Right lobe of liver (tissue), 6 donors: Measurements from ENCODE around the gene LRRC32. TPM values are rescaled to one million over a fixed set of nuclear protein-coding genes. Genes with fewer than 3 reads are reported as not detected.
A peak's percentile ranks its signal among the peaks of the same experiment; 100 is the strongest.

ENCODE experiments used
- ATAC-seq, 4 donors: fragments of 200-7000 bp; cut with Tn5 transposase; one replicate each; pipeline ENCODE4 v1.9.1; 2020; ENCODE audit warnings: mild to moderate bottlenecking in 4 of 4, moderate library complexity in 4 of 4
- DNase-seq, 3 donors: peaks; one replicate each; pipeline ENCODE4 v3.0.0-alpha.2; 2020
- H3K27ac ChIP-seq, 3 donors: fragments of 200-600 bp; one replicate each; pipeline ENCODE4 v1.8.0; 2022
- H3K27me3 ChIP-seq, 2 donors: fragments of 200-600 bp; one replicate each; pipeline ENCODE4 v1.8.0; 2022
- H3K36me3 ChIP-seq, 4 donors: fragments of 200-600 bp; sonication (generic) in 1 of 4; one replicate each; pipeline versions ENCODE4 v1.5.1 to v1.8.0; 2017 to 2022; ENCODE audit warnings: control low read depth in 1 of 4
- H3K4me1 ChIP-seq, 4 donors: fragments of 200-600 bp; sonication (generic) in 1 of 4; one replicate each; pipeline versions ENCODE4 v1.5.1 to v1.8.0; 2017 to 2022; ENCODE audit warnings: control low read depth in 1 of 4
- H3K4me3 ChIP-seq, 3 donors: fragments of 200-600 bp; one replicate each; pipeline ENCODE4 v1.8.0; 2022
- H3K9me3 ChIP-seq, 4 donors: fragments of 200-600 bp; sonication (generic) in 1 of 4; one replicate each; pipeline versions ENCODE4 v1.5.1 to v1.8.0; 2017 to 2022; ENCODE audit warnings: control low read depth in 1 of 4
- CTCF ChIP-seq, 4 donors: fragments of 200-600 bp in 3 of 4; fragments of 450-650 bp in 1 of 4; IDR thresholded peaks; one replicate each; pipeline versions ENCODE4 v1.5.1 to v1.8.0; 2016 to 2022; ENCODE audit warnings: antibody characterized with exemption in 4 of 4, mild to moderate bottlenecking in 2 of 4
- POLR2A ChIP-seq: fragments of 450-650 bp; IDR thresholded peaks from one replicate; pipeline ENCODE4 v1.6.1; 2017; ENCODE audit warnings: antibody characterized with exemption, mild to moderate bottlenecking
- WGBS: methylation state at CpG from one replicate; pipeline ENCODE4 v1.1.6; 2018; ENCODE audit warnings: low coverage, low lambda C conversion rate; ENCODE audit not compliant: insufficient coverage; ENCODE audit errors: missing lambda C conversion rate; 5-methylcytosine and 5-hydroxymethylcytosine counted together
- intact Hi-C, 2 donors: fragments of 100-400 bp; cut with DNase I; formaldehyde crosslinking; loops; one replicate each; pipeline versions ENCODE4 v1.11.2 to v1.14.1; 2022
- long read RNA-seq: library from polyadenylated mRNA; unstranded; transcript quantifications from one replicate; pipeline ENCODE4 v2.0.0, GENCODE V29; 2019
- total RNA-seq, 6 experiments: library from RNA; depleted of rRNA in 2 of 6; stranded (reverse); fragments of >200 nt in 2 of 6; fragmentation: NEBNext Ultra II Directional in 3 of 6; extraction: Animal tissue kit (Norgen Biotek cat#: 25700) in 3 of 6; gene quantifications; one replicate each; pipeline versions ENCODE4 v1.1.0 to v1.2.4, GENCODE V29; 2016 to 2023
- donor health status: DM: no; HTN: yes; CAD: no.
- donor health status: DM: no; HTN: no; CAD: no.
- donor health status: DM: no; HTN: no; CAD: no.
- donor health status: DM: no; HTN: yes; CAD: no.
- donor health status: DM: no; HTN: yes; CAD: no.

LRRC32 gene
- 10 to 100 TPM in 4 of 6 experiments, 1 to 10 TPM in 2; 7.4 to 19.5 (median 14.5) TPM for total RNA-seq
- long read RNA-seq, partial matches to known transcripts: 1 of 2 reads
- long read RNA-seq, other reads (novel, unspliced or antisense): 1 of 2 reads

GRCh38 chr11:76670485-76671236 lies at the start of gene LRRC32:
TSS of gene LRRC32 (minus strand) at chr11:76670747. CDS start at chr11:76665954, 4,793 bp downstream.
- TF ChIP-seq POLR2A (peak; percentile 45), CTCF (IDR thresholded peaks at IDR 0.05) (no peak)
- intact Hi-C loops: no loop called here
- Histone ChIP-seq H3K27ac (peak within 1 kb of the TSS; percentile 40 to 85 (median 50)), H3K9me3 (no peaks in the 10 kb centered on the region), H3K27me3 (peaks cover 0 to 7% of the 10 kb centered on the region in 2 donors), H3K4me3 (peak within 1 kb of the TSS; percentile 44 to 53 (median 46)), H3K36me3 (no peaks in the 10 kb centered on the region), H3K4me1 (peaks cover 0 to 15% (median 2%) of the 10 kb centered on the region in 4 donors)
- WGBS: 10% methylated on average over 17 of the region's 82 CpGs
- ATAC-seq (peak; percentile 55 to 66 (median 60)), DNase-seq (peak; percentile 64 to 80 (median 78))

- WGBS: no CpG with 5 or more reads among the region's 9 CpGs
- no peak for ATAC-seq
- Histone ChIP-seq H3K4me3 (no peak overlapping the region), H3K9me3 (no peaks in the 10 kb centered on the region), H3K36me3 (no peaks in the 10 kb centered on the region), H3K27ac (no peak overlapping the region), H3K4me1 (peaks cover 0 to 11% (median 0%) of the 10 kb centered on the region in 4 donors), H3K27me3 (no peaks in the 10 kb centered on the region)
- intact Hi-C loops: no loop called here
- TF ChIP-seq POLR2A (no peak), CTCF (IDR thresholded peaks at IDR 0.05) (no peak)
- DNase-seq: no peak
Observed at GRCh38 chr11:76719686-76720085, 49.1 kb upstream of the LRRC32 start.

- Histone ChIP-seq H3K4me3 (no peak overlapping the region), H3K27ac (no peak overlapping the region), H3K27me3 (no peaks in the 10 kb centered on the region), H3K9me3 (no peaks in the 10 kb centered on the region), H3K36me3 (no peaks in the 10 kb centered on the region), H3K4me1 (peaks cover 0 to 11% (median 0%) of the 10 kb centered on the region in 4 donors)
- WGBS: 88% methylated on average over 3 of the region's 19 CpGs
- intact Hi-C loops: no loop called here
- ATAC-seq: no peak
- TF ChIP-seq CTCF (IDR thresholded peaks at IDR 0.05) (no peak), POLR2A (no peak)
- no peak for DNase-seq
Observed at GRCh38 chr11:76719281-76719680, 48.7 kb upstream of the LRRC32 start.

- H3K27ac ChIP-seq: no peak overlapping the region
- no peak overlapping the region for H3K4me3 ChIP-seq
- no peak for ATAC-seq
- H3K27me3 ChIP-seq: no peaks in the 10 kb centered on the region
- peaks cover 0 to 11% (median 0%) of the 10 kb centered on the region in 4 donors for H3K4me1 ChIP-seq
- intact Hi-C loops: no loop called here
- WGBS: 93% methylated on average over 3 of the region's 5 CpGs
- H3K9me3 ChIP-seq: no peaks in the 10 kb centered on the region
- no peaks in the 10 kb centered on the region for H3K36me3 ChIP-seq
- TF ChIP-seq POLR2A (no peak), CTCF (IDR thresholded peaks at IDR 0.05) (no peak)
- DNase-seq: no peak
Observed at GRCh38 chr11:76717816-76718215, 47.3 kb upstream of the LRRC32 start.
